ENCODE measurements around the gene PNLIP.

The PNLIP gene

DNA sequence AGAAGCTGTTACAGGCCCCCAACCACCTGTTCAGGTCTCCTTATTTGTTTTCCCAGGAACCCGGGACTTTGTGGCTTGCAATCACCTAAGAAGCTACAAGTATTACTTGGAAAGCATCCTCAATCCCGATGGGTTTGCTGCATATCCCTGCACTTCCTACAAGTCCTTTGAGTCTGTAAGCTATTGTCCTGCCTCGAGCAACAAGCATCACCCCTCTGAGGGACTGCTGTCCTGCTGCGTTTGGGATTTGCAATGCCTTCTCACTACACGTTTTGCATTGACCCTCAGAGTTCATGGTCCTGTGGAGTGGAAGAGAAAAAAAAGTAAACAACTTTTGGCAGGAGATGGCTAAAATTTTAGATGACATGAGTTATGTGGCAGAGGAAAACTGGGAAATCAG is 54.3 kb downstream of the PNLIP start:
- no peak overlapping the region for H3K4me3 ChIP-seq
- TF ChIP-seq, protein P1, sequence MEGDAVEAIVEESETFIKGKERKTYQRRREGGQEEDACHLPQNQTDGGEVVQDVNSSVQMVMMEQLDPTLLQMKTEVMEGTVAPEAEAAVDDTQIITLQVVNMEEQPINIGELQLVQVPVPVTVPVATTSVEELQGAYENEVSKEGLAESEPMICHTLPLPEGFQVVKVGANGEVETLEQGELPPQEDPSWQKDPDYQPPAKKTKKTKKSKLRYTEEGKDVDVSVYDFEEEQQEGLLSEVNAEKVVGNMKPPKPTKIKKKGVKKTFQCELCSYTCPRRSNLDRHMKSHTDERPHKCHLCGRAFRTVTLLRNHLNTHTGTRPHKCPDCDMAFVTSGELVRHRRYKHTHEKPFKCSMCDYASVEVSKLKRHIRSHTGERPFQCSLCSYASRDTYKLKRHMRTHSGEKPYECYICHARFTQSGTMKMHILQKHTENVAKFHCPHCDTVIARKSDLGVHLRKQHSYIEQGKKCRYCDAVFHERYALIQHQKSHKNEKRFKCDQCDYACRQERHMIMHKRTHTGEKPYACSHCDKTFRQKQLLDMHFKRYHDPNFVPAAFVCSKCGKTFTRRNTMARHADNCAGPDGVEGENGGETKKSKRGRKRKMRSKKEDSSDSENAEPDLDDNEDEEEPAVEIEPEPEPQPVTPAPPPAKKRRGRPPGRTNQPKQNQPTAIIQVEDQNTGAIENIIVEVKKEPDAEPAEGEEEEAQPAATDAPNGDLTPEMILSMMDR (IDR thresholded peaks at IDR 0.05), result no peak
- H3K36me3 ChIP-seq, result no peaks in the 10 kb centered on the region
- no peak for DNase-seq
- no peak overlapping the region for H3K27ac ChIP-seq
- no peaks in the 10 kb centered on the region for H3K4me1 ChIP-seq
- H3K27me3 ChIP-seq, result peaks cover 0 to 2% of the 10 kb centered on the region in 2 donors
- no peaks in the 10 kb centered on the region for H3K9me3 ChIP-seq
- intact Hi-C loops (cut with DNase I; ENCODE audit: low total_unique reads), result no loop called here

DNA sequence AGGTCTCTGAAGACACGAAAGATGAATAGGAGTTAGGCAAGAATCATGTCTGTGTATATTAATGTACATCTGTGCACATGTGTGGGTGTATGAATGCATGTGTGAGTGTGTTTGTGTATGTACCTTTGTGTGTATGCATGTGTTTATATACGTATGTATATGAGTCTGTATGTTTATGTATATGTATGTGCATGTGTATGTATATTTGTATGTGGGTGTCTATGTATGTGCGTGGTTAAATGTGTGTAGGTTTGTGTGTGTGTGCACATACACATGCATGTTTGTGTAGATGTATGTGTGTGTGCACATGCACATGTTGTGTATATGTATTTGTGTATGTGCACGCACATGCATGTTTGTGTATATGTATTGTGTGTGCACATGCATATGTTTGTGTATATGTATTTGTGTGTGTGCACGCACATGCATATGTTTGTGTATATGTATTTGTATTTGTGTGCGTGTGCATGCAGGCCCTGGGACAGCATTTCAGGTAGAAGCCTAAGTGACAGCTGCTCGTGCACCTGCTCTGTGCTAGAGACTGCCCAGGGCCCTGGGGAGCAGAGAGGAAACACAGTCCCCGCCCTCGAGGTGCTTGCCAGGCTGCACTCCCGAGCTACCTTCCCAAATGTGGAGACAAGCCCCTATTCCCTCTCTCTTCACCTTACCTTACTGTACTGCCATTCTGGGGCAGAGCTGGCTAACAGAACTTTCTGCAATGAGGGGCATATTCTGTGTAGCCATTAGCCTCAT is 57.1 kb downstream of the PNLIP start:
- peaks cover 0 to 9% of the 10 kb centered on the region in 2 donors for H3K27me3 ChIP-seq
- H3K4me1 ChIP-seq, result no peaks in the 10 kb centered on the region
- no peak for DNase-seq
- intact Hi-C loops (cut with DNase I; ENCODE audit: low total_unique reads), result no loop called here
- H3K27ac ChIP-seq, result no peak overlapping the region
- TF ChIP-seq, protein P1 (IDR thresholded peaks at IDR 0.05), result no peak
- H3K36me3 ChIP-seq, result no peaks in the 10 kb centered on the region
- H3K4me3 ChIP-seq, result no peak overlapping the region
- no peaks in the 10 kb centered on the region for H3K9me3 ChIP-seq

DNA sequence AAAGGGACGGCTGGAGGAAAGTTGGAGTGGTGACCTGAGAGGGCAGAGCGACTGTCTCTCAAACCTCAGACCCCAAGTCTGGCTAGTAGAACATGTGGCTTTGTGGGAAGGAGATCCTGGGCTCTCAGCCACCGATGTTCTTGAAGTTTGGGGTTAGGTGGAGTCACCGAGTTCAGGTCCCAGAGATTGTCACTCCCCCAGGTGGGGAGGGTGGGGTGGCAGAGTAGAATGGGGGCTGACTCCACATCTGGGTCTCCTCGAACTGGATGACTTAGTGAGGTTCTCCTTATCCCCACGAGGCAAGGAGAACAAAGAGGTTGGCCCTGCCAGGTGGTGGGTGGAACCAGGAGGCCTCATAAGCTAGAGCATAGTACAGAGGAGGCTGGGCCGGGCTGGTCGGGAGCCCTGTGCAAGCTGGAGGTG is 60.3 kb downstream of the PNLIP start:
- Histone ChIP-seq H3K36me3 (no peaks in the 10 kb centered on the region), H3K9me3 (peaks cover 0 to 11% (median 9%) of the 10 kb centered on the region in 3 donors), H3K4me3 (no peak overlapping the region), H3K27me3 (peaks cover 0 to 33% of the 10 kb centered on the region in 2 donors), H3K27ac (no peak overlapping the region), H3K4me1 (no peaks in the 10 kb centered on the region)
- no peak for DNase-seq
- intact Hi-C loops (cut with DNase I; ENCODE audit: low total_unique reads), result no loop called here
- TF ChIP-seq, protein P1 (IDR thresholded peaks at IDR 0.05), result no peak

DNA sequence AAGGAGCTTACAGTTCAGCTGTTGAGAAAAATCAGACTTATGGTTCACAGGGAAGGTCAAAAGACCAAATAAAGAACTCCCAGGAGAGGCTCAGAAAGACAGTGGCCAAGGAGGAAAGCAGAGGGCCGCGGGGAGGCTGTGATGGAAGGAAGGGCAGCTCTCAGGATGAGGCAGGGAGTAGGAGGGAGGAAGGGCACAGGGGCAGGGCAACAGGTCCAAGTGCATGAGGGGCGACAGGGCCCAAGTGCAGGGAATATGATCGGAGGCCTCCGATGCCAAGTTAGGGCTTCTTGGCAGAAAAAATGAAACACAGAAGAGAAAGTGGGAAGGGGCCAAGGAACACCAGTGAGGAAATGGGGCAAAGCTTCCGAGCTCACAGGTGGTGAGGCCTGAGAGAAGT is 61.6 kb downstream of the PNLIP start:
- Histone ChIP-seq H3K9me3 (peaks cover 0 to 11% (median 9%) of the 10 kb centered on the region in 3 donors), H3K36me3 (no peaks in the 10 kb centered on the region), H3K27me3 (peaks cover 0 to 35% of the 10 kb centered on the region in 2 donors), H3K4me1 (no peaks in the 10 kb centered on the region), H3K27ac (no peak overlapping the region), H3K4me3 (no peak overlapping the region)
- intact Hi-C loops (cut with DNase I; ENCODE audit: low total_unique reads), result no loop called here
- no peak for DNase-seq
- TF ChIP-seq, protein P1 (IDR thresholded peaks at IDR 0.05), result no peak

DNA sequence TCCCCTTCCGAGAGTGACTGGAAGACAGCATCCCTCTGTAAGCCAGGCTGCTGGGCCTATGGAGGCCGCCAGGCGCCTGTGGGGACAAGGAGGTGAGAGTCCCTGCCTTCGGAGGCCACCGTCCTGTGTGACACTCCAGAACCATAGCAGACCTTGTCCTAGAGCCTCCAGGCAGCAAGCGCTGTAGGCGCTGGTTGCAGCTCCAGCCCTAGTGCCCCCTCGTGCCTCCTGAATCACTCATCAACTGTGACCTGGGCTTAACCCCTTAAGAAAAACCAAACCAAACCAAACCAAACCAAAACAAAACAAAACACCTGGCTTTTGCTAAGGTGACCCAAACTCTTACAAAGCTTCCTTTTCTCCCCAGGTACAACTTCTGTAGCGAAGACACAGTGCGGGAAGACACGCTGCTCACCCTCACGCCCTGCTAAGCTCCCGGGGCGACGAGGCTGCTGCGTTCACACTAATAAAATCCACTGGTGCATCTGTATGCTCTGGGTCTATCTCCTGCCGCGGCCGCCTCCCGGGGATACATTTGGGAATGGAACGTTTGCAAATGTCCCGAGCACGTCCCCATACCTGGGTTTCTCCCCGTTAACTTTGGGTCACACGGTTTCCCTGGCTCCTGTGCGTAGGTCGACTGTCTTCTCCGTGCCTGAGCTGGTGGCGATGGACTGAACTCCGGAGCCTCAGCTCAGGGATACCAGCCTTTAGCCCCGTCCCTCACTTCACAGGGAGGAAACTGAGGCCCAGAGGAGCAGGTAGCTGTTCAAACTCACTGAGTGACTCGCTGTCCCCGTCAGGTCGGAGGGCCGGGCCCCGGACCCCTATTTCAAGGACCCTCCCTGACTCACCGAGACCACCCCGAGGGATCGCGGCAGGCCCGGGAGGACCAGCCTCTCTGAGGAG is 63.2 kb downstream of the PNLIP start:
- intact Hi-C loops (cut with DNase I; ENCODE audit: low total_unique reads), result no loop called here
- H3K27ac ChIP-seq, result no peak overlapping the region
- TF ChIP-seq, protein P1 (IDR thresholded peaks at IDR 0.05), result no peak
- H3K4me3 ChIP-seq, result no peak overlapping the region
- peaks cover 0 to 35% of the 10 kb centered on the region in 2 donors for H3K27me3 ChIP-seq
- no peak for DNase-seq
- no peaks in the 10 kb centered on the region for H3K36me3 ChIP-seq
- no peaks in the 10 kb centered on the region for H3K4me1 ChIP-seq
- H3K9me3 ChIP-seq, result peaks cover 0 to 11% (median 9%) of the 10 kb centered on the region in 3 donors
